SU-DHL-6 (cell line): ENCODE results near the gene MPZL3.

ENCODE experiments used
- EZH2phosphoT487 ChIP-seq: fragments of 200-600 bp; sonication (generic), shearing (Covaris generic); conservative IDR thresholded peaks from 2 replicates; pipeline ENCODE4 v1.6.1; 2018; ENCODE audit warnings: mild to moderate bottlenecking, antibody characterized with exemption, low read length, moderate library complexity, mixed read lengths
- TF ChIP-seq, protein P1 (sequence below): fragments of 200-600 bp; sonication (generic); IDR thresholded peaks from one replicate; pipeline ENCODE4 v1.5.1; 2017; ENCODE audit warnings: antibody characterized with exemption, mild to moderate bottlenecking, low read length, moderate library complexity; ENCODE audit not compliant: insufficient read depth, poor library complexity, severe bottlenecking

GRCh38 chr11:118227865-118228785, 24.0 kb downstream of the MPZL3 start:
- TF ChIP-seq, protein P1, sequence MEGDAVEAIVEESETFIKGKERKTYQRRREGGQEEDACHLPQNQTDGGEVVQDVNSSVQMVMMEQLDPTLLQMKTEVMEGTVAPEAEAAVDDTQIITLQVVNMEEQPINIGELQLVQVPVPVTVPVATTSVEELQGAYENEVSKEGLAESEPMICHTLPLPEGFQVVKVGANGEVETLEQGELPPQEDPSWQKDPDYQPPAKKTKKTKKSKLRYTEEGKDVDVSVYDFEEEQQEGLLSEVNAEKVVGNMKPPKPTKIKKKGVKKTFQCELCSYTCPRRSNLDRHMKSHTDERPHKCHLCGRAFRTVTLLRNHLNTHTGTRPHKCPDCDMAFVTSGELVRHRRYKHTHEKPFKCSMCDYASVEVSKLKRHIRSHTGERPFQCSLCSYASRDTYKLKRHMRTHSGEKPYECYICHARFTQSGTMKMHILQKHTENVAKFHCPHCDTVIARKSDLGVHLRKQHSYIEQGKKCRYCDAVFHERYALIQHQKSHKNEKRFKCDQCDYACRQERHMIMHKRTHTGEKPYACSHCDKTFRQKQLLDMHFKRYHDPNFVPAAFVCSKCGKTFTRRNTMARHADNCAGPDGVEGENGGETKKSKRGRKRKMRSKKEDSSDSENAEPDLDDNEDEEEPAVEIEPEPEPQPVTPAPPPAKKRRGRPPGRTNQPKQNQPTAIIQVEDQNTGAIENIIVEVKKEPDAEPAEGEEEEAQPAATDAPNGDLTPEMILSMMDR: no peak
- no peak for TF ChIP-seq EZH2phosphoT487
